SK-N-SH treated with all-trans-retinoic acid at 6 μM for 48 hours (cell line): Measurements from ENCODE around the gene EPOP.

Source experiments
- ATAC-seq: fragments of 200-7000 bp; cut with Tn5 transposase; 3 replicates; pipeline ENCODE4 v1.9.1; 2020; ENCODE audit warnings: mild to moderate bottlenecking, moderate library complexity
- ARNTL ChIP-seq: fragments of 450-650 bp; formaldehyde crosslinking; IDR thresholded peaks from 2 replicates; pipeline ENCODE4 v1.5.0; 2020; ENCODE audit warnings: low read depth, mild to moderate bottlenecking, moderate library complexity, borderline replicate concordance
- ESRRG ChIP-seq: fragments of 250-450 bp; sonication (Bioruptor Pico); IDR thresholded peaks from 2 replicates; pipeline ENCODE4 v1.6.1; 2021; ENCODE audit warnings: mild to moderate bottlenecking
- GLIS3 ChIP-seq: fragments of 250-450 bp; sonication (Bioruptor Pico); IDR thresholded peaks from 2 replicates; pipeline ENCODE4 v1.5.0; 2020; ENCODE audit warnings: mild to moderate bottlenecking, moderate library complexity
- ISL1 ChIP-seq: fragments of 250-450 bp; sonication (Bioruptor Pico); IDR thresholded peaks from 2 replicates; pipeline ENCODE4 v2.1.2; 2022; ENCODE audit warnings: mild to moderate bottlenecking, moderate library complexity
- OSR1 ChIP-seq: fragments of 250-450 bp; sonication (Bioruptor Pico); IDR thresholded peaks from 2 replicates; pipeline ENCODE4 v1.8.0; 2022; ENCODE audit warnings: moderate library complexity, mild to moderate bottlenecking, inconsistent platforms
- PPARA ChIP-seq: fragments of 250-450 bp; sonication (Bioruptor Pico); IDR thresholded peaks from 2 replicates; pipeline ENCODE4 v1.5.0; 2020; ENCODE audit warnings: mild to moderate bottlenecking, borderline replicate concordance
- RARB ChIP-seq: fragments of 250-450 bp; sonication (Bioruptor Pico); IDR thresholded peaks from 2 replicates; pipeline ENCODE4 v1.8.0; 2021; ENCODE audit warnings: mild to moderate bottlenecking, moderate library complexity
- SNAI2 ChIP-seq: fragments of 250-450 bp; sonication (Bioruptor Pico); IDR thresholded peaks from 2 replicates; pipeline ENCODE4 v1.5.0; 2020; ENCODE audit warnings: mild to moderate bottlenecking, moderate library complexity
- TCF4 ChIP-seq: fragments of 250-450 bp; sonication (Bioruptor Pico); IDR thresholded peaks from 2 replicates; pipeline ENCODE4 v1.8.0; 2021; ENCODE audit warnings: mild to moderate bottlenecking, moderate library complexity, borderline replicate concordance
- ZC3H10 ChIP-seq: fragments of 250-450 bp; sonication (Bioruptor Pico); IDR thresholded peaks from 2 replicates; pipeline ENCODE4 v1.5.1; 2021; ENCODE audit warnings: mild to moderate bottlenecking, moderate library complexity
- ZFP3 ChIP-seq: fragments of 250-450 bp; sonication (Bioruptor Pico); IDR thresholded peaks from 2 replicates; pipeline ENCODE4 v1.5.0; 2020; ENCODE audit warnings: mild to moderate bottlenecking, moderate library complexity
- ZFP30 ChIP-seq: fragments of 450-650 bp; formaldehyde crosslinking; IDR thresholded peaks from 2 replicates; pipeline ENCODE4 v1.5.0; 2022; ENCODE audit warnings: mild to moderate bottlenecking, moderate library complexity
- ZNF70 ChIP-seq: fragments of 450-650 bp; formaldehyde crosslinking; IDR thresholded peaks from 2 replicates; pipeline ENCODE4 v1.5.0; 2020; ENCODE audit warnings: mild to moderate bottlenecking, moderate library complexity
- TF ChIP-seq, protein P1 (sequence below): fragments of 250-450 bp; sonication (Bioruptor Pico); IDR thresholded peaks from 2 replicates; pipeline ENCODE4 v1.5.0; 2020; ENCODE audit warnings: mild to moderate bottlenecking, moderate library complexity
- TF ChIP-seq, protein P2 (sequence below): fragments of 250-450 bp; sonication (Bioruptor Pico); IDR thresholded peaks from 2 replicates; pipeline ENCODE4 v1.8.0; 2021; ENCODE audit warnings: low read depth, mild to moderate bottlenecking, moderate library complexity, borderline replicate concordance
- TF ChIP-seq, protein P3 (sequence below): fragments of 250-450 bp; sonication (Bioruptor Pico); IDR thresholded peaks from 2 replicates; pipeline ENCODE4 v1.5.1; 2021; ENCODE audit warnings: mild to moderate bottlenecking, moderate library complexity
- TF ChIP-seq, protein P4 (sequence below): fragments of 250-450 bp; sonication (Bioruptor Pico); IDR thresholded peaks from 2 replicates; pipeline ENCODE4 v1.5.1; 2020; ENCODE audit warnings: low read depth, mild to moderate bottlenecking, moderate library complexity

The EPOP gene

DNA sequence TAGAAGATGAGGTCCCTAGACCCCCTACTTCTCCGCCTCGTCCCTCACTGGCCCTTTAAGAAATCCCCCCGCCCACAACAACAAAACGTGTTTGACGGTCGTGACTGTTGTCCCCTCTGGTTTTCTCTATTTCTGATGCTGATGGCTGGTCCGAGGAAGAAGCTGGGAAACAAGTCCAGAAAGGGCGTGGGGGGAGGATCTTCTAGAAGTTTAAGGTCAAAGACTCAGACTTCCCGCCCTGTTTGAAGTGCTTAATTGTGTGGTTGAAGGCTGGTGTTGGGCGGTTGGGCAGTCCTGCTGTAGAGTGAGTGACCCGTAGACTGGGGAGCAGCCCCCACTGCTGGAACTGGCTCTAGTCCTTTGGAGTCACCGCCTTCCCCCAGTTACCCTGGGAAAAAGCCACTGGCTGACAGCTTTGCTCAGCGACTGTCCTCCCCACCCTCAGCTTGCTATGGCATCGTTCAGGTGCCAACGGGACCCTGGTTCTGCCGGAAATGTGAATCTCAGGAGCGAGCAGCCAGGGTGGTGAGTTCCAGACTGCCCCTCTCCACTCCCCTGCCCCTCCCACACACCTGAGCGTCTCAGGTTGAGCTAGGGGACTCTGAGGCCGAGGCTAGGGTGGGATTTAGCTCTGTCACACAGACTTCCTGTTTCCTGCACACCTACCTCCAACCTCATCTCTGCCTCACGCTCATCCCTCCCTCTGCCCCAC is 31.9 kb upstream of the EPOP start (continued):
- TF ChIP-seq, protein P1, sequence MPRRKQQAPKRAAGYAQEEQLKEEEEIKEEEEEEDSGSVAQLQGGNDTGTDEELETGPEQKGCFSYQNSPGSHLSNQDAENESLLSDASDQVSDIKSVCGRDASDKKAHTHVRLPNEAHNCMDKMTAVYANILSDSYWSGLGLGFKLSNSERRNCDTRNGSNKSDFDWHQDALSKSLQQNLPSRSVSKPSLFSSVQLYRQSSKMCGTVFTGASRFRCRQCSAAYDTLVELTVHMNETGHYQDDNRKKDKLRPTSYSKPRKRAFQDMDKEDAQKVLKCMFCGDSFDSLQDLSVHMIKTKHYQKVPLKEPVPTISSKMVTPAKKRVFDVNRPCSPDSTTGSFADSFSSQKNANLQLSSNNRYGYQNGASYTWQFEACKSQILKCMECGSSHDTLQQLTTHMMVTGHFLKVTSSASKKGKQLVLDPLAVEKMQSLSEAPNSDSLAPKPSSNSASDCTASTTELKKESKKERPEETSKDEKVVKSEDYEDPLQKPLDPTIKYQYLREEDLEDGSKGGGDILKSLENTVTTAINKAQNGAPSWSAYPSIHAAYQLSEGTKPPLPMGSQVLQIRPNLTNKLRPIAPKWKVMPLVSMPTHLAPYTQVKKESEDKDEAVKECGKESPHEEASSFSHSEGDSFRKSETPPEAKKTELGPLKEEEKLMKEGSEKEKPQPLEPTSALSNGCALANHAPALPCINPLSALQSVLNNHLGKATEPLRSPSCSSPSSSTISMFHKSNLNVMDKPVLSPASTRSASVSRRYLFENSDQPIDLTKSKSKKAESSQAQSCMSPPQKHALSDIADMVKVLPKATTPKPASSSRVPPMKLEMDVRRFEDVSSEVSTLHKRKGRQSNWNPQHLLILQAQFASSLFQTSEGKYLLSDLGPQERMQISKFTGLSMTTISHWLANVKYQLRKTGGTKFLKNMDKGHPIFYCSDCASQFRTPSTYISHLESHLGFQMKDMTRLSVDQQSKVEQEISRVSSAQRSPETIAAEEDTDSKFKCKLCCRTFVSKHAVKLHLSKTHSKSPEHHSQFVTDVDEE (CRISPR knock-in tag), result no peak

DNA sequence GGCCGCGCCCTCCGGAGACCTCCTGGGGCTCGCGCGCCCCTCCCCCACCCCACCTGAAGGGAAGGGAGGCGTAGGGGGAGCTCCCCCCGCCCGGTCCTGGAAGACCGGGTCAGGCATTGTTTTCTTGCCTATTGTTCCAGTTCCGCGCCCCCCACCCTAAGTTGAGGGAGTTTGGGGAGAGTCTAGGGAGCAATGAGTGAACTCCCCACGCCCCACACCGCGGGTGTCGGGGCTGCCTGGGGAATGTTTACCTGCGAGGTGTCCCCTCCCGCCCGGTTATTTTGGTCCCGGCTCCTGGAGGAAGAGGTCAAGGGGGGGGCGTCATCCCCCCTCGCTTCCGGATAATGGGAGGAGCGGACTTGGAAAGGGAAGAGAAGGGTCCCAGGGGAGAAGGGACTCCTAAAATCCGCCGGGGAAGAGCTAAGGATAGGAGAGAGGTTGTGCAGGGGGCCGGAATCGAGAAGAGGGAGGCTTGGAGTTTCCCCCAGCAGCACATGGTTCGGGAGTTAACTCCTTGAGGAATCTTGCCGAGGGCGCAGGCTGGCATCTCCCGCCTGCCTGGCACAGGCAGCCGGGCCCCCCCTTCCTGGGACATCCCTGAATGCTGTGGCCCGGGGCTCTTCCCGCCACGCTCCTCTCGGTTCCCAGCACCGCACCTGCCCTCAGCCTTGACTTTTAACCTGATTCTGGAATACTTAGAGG is 31.2 kb upstream of the EPOP start:
- ATAC-seq, result peak; percentile 20
- TF ChIP-seq, protein P2, sequence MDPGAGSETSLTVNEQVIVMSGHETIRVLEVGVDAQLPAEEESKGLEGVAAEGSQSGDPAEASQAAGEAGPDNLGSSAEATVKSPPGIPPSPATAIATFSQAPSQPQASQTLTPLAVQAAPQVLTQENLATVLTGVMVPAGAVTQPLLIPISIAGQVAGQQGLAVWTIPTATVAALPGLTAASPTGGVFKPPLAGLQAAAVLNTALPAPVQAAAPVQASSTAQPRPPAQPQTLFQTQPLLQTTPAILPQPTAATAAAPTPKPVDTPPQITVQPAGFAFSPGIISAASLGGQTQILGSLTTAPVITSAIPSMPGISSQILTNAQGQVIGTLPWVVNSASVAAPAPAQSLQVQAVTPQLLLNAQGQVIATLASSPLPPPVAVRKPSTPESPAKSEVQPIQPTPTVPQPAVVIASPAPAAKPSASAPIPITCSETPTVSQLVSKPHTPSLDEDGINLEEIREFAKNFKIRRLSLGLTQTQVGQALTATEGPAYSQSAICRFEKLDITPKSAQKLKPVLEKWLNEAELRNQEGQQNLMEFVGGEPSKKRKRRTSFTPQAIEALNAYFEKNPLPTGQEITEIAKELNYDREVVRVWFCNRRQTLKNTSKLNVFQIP (CRISPR knock-in tag), result no peak
- TF ChIP-seq ZC3H10 (no peak), ZFP30 (CRISPR knock-in tag) (no peak), ESRRG (no peak), SNAI2 (CRISPR knock-in tag) (no peak), ISL1 (no peak), OSR1 (CRISPR knock-in tag) (no peak), PPARA (CRISPR knock-in tag) (no peak), GLIS3 (CRISPR knock-in tag) (no peak), ARNTL (CRISPR knock-in tag) (no peak), ZNF70 (CRISPR knock-in tag) (no peak), RARB (no peak)
- TF ChIP-seq, protein P1 (CRISPR knock-in tag), result no peak
- TF ChIP-seq, all 23 proteins: peak for 0

DNA sequence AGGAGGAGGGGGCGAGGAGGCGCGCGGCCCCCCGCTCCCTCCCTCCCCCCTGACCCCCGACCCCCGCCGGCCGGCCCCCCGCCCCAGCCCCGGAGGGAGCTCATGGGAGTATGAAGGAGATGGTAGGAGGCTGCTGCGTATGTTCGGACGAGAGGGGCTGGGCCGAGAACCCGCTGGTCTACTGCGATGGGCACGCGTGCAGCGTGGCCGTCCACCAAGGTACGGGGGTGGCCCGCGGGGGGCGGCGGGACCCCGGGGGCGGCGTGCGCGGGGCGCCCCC is 30.7 kb upstream of the EPOP start:
- peak; percentile 17; the same call in 2 of the 3 replicates for ATAC-seq

More for the DNA sequence above, 30.7 kb upstream of the EPOP start:
- TF ChIP-seq ZFP3 (CRISPR knock-in tag), result no peak
- TF ChIP-seq OSR1 (CRISPR knock-in tag), result no peak
- TF ChIP-seq RARB, result no peak
- TF ChIP-seq, protein P2 (CRISPR knock-in tag), result no peak
- TF ChIP-seq ZNF70 (CRISPR knock-in tag), result no peak
- TF ChIP-seq, protein P3, sequence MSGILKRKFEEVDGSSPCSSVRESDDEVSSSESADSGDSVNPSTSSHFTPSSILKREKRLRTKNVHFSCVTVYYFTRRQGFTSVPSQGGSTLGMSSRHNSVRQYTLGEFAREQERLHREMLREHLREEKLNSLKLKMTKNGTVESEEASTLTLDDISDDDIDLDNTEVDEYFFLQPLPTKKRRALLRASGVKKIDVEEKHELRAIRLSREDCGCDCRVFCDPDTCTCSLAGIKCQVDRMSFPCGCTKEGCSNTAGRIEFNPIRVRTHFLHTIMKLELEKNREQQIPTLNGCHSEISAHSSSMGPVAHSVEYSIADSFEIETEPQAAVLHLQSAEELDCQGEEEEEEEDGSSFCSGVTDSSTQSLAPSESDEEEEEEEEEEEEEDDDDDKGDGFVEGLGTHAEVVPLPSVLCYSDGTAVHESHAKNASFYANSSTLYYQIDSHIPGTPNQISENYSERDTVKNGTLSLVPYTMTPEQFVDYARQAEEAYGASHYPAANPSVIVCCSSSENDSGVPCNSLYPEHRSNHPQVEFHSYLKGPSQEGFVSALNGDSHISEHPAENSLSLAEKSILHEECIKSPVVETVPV, result no peak
- no peak for TF ChIP-seq TCF4 (CRISPR knock-in tag)
- TF ChIP-seq, protein P4, sequence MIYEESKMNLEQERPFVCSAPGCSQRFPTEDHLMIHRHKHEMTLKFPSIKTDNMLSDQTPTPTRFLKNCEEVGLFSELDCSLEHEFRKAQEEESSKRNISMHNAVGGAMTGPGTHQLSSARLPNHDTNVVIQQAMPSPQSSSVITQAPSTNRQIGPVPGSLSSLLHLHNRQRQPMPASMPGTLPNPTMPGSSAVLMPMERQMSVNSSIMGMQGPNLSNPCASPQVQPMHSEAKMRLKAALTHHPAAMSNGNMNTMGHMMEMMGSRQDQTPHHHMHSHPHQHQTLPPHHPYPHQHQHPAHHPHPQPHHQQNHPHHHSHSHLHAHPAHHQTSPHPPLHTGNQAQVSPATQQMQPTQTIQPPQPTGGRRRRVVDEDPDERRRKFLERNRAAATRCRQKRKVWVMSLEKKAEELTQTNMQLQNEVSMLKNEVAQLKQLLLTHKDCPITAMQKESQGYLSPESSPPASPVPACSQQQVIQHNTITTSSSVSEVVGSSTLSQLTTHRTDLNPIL, result no peak
